Activated B cell treated with CpG ODN at 0.5 μM for 24 hours (primary cell): Measurements from ENCODE around the gene PCBP2. TPM values are rescaled to one million over a fixed set of nuclear protein-coding genes. Genes with fewer than 3 reads are reported as not detected.

Experiments used
- ATAC-seq: fragments of 200-7000 bp; cut with Tn5 transposase; one replicate; pipeline ENCODE4 v1.10.0; 2021; ENCODE audit warnings: low read depth, mild to moderate bottlenecking, moderate library complexity
- CTCF ChIA-PET: fragments of 350-600 bp; sonication (Branson Sonifier 250); formaldehyde crosslinking; loops from one replicate; lab custom pipeline; 2021; ENCODE audit warnings: antibody characterized with exemption; lab: Charles Lee
- POLR2A ChIA-PET: fragments of 350-600 bp; sonication (Branson Sonifier 250); formaldehyde crosslinking; loops from one replicate; lab custom pipeline; 2021; ENCODE audit warnings: antibody characterized with exemption; lab: Charles Lee
- DNase-seq: peaks from one replicate; pipeline ENCODE4 v3.0.0; 2022
- H3K27ac Mint-ChIP-seq: one replicate; pipeline ENCODE4 v1.8.0; 2020; ENCODE audit warnings: mixed read lengths
- H3K27me3 Mint-ChIP-seq: one replicate; pipeline ENCODE4 v1.8.0; 2021; ENCODE audit warnings: mixed read lengths
- H3K36me3 Mint-ChIP-seq: one replicate; pipeline ENCODE4 v1.8.0; 2021; ENCODE audit warnings: low read depth, mixed read lengths
- H3K4me1 Mint-ChIP-seq: one replicate; pipeline ENCODE4 v1.8.0; 2021; ENCODE audit warnings: mixed read lengths
- H3K4me3 Mint-ChIP-seq: one replicate; pipeline ENCODE4 v1.8.0; 2020; ENCODE audit warnings: mild to moderate bottlenecking, mixed read lengths
- H3K9me3 Mint-ChIP-seq: one replicate; pipeline ENCODE4 v1.8.0; 2020; ENCODE audit warnings: mixed read lengths
- CTCF ChIP-seq: fragments of 200-600 bp; IDR thresholded peaks from one replicate; pipeline ENCODE4 v1.8.0; 2022; ENCODE audit warnings: antibody characterized with exemption, mild to moderate bottlenecking
- intact Hi-C: fragments of 100-400 bp; cut with micrococcal nuclease; formaldehyde crosslinking; loops from one replicate; pipeline ENCODE4 v1.15.1; 2024
- total RNA-seq: library from RNA; stranded (reverse); gene quantifications from 2 replicates; pipeline ENCODE4 v1.2.3, GENCODE V29; 2022

Gene PCBP2
- total RNA-seq, 1 donor from 2014 or later: 853 TPM

GRCh38 chr12:53505555-53506449 lies 53.9 kb downstream of the PCBP2 start:
- H3K27me3 Mint-ChIP-seq: no peaks in the 10 kb centered on the region
- TF ChIP-seq CTCF: no peak
- H3K27ac Mint-ChIP-seq: no peak overlapping the region
- no peak for ATAC-seq
- H3K4me1 Mint-ChIP-seq: peaks cover 24% of the 10 kb centered on the region
- POLR2A ChIA-PET: interaction anchor here (0.6 kb wide), 1 partner anchor 36 kb away, joined by 4 read pairs; no protein-coding TSS in a partner anchor
- CTCF ChIA-PET: interaction anchor here (1.2 kb wide), 1 partner anchor 154 kb away, joined by 4 read pairs; no protein-coding TSS in a partner anchor
- intact Hi-C loops: loop anchor here (10.0 kb wide), 2 partner anchors 291 to 461 kb away; no protein-coding TSS in a partner anchor
- H3K4me3 Mint-ChIP-seq: no peak overlapping the region
- H3K36me3 Mint-ChIP-seq: peaks cover 29% of the 10 kb centered on the region
- H3K9me3 Mint-ChIP-seq: no peaks in the 10 kb centered on the region
- no peak for DNase-seq

GRCh38 chr12:53506450-53506785 lies 54.5 kb downstream of the PCBP2 start:
- no peak for TF ChIP-seq CTCF
- Mint-ChIP-seq H3K4me3 (no peak overlapping the region), H3K36me3 (peaks cover 32% of the 10 kb centered on the region), H3K27ac (no peak overlapping the region), H3K27me3 (no peaks in the 10 kb centered on the region), H3K9me3 (no peaks in the 10 kb centered on the region), H3K4me1 (peaks cover 22% of the 10 kb centered on the region)
- CTCF ChIA-PET: interaction anchor here (1.2 kb wide), 1 partner anchor 154 kb away, joined by 4 read pairs; no protein-coding TSS in a partner anchor
- POLR2A ChIA-PET: no interaction called here
- intact Hi-C loops: loop anchor here (10.0 kb wide), 2 partner anchors 292 to 462 kb away; no protein-coding TSS in a partner anchor
- DNase-seq: no peak
- ATAC-seq: no peak

DNA sequence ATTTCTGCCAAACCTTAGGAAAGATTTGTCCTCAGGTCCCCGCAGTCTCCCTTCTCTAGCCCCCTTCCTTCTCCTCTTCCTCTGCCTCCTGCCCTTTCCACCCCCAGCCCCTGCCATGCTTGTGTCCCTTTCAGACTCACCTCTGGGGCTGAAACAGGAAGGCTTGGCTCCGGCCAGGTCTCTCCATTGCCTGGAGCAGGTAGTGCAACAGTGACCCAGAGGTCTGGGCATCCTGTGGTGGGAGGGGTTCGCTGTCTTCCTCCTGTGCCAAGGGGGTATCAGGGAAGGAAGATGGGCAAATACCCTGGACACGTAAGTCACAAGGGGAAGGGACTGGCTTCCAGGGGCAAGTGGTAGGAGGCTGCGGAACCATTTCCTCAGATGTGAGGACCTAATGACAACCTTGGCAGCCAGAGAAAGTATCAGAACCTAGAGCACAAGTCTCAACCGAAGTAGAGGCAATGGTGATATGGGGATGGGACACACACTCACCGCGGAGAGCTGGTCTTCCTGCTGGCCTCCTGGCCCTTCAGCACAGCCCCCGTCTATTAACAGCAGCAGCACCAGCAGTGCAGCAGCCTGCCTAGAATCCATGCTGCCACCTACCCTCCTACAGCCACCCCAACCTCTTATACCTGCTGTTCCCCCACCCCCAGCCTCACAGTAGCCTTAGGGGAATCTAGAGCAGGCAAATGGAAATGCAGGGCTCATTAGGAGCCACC lies 55.1 kb downstream of the PCBP2 start, which contains the start of gene NPFF:
Gene NPFF (minus strand): TSS at position 604 of the 722 bp plus-strand sequence. CDS start 10 bp downstream, at position 594.
- H3K27me3 Mint-ChIP-seq: no peaks in the 10 kb centered on the region
- H3K9me3 Mint-ChIP-seq: no peaks in the 10 kb centered on the region
- H3K4me1 Mint-ChIP-seq: peaks cover 16% of the 10 kb centered on the region
- intact Hi-C loops: loop anchor here (10.0 kb wide), 2 partner anchors 292 to 462 kb away; no protein-coding TSS in a partner anchor
- H3K36me3 Mint-ChIP-seq: peaks cover 38% of the 10 kb centered on the region
- H3K27ac Mint-ChIP-seq: no peak within 1 kb of the TSS
- CTCF ChIA-PET: interaction anchor here (1.0 to 4.0 kb wide), 7 partner anchors 31 to 294 kb away, joined by 3 to 39 read pairs (median 15); no protein-coding TSS in a partner anchor
- POLR2A ChIA-PET: interaction anchor here (0.6 kb wide), 1 partner anchor 26 kb away, joined by 7 read pairs; no protein-coding TSS in a partner anchor
- DNase-seq (no peak), ATAC-seq (no peak)
- no peak for TF ChIP-seq CTCF
- no peak within 1 kb of the TSS for H3K4me3 Mint-ChIP-seq

DNA sequence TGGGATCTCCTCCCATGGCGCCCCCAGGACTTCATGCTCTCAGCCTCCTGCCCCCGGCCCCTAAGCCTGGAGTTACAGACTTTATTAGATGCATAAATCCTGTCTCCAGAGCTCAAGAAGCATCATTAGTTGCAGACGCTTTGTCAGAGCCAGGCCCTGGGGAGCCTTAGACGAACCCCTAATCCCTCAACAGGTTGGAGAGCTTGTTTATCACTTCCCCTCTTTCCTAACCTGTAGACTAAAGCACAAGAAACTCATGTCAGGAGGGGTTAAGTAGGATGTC lies 55.6 kb downstream of the PCBP2 start:
- DNase-seq (no peak), ATAC-seq (no peak)
- no peak overlapping the region for H3K4me3 Mint-ChIP-seq
- ChIA-PET POLR2A (interaction anchor here (0.6 to 1.6 kb wide), 4 partner anchors 26 to 294 kb away, joined by 4 to 7 read pairs (median 6); partner anchors contain the start of genes AAAS and PRR13), CTCF (interaction anchor here (1.0 to 4.0 kb wide), 8 partner anchors 31 to 295 kb away, joined by 3 to 39 read pairs (median 12); partner anchors contain the start of gene AAAS)
- intact Hi-C loops: loop anchor here (10.0 kb wide), 2 partner anchors 293 to 463 kb away; no protein-coding TSS in a partner anchor
- peaks cover 43% of the 10 kb centered on the region for H3K36me3 Mint-ChIP-seq
- peaks cover 13% of the 10 kb centered on the region for H3K4me1 Mint-ChIP-seq
- H3K27me3 Mint-ChIP-seq: no peaks in the 10 kb centered on the region
- no peak for TF ChIP-seq CTCF
- H3K9me3 Mint-ChIP-seq: no peaks in the 10 kb centered on the region
- no peak overlapping the region for H3K27ac Mint-ChIP-seq
